HG03521 (cell line): ENCODE results near the gene STK32B.

Experiments used
- ATAC-seq: cut with Tn5 transposase; IDR thresholded peaks from one replicate; pipeline ENCODE4 v1.9.1; 2021; ENCODE audit warnings: mild to moderate bottlenecking, moderate library complexity; ENCODE audit not compliant: unreplicated experiment

STK32B gene

DNA sequence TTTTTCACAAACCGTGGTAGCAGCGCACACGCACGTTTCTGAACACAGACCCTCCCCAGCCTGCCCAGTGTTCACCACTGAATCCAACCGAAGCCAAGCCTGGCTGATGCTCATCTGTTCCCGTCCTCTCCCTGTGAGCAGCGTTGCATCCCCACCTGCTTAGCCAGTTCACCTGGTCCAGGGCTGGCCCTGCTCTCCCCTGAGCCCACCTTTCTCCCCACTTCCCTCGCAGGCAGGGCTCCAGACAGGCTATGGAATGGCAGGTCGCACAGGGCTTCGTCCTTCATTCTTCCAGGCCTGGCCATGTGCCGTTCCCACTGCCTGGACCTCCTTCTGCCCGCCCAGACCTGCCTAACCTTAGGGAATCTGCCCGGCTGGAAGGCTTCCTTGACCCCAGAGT lies 410.2 kb downstream of the STK32B start:
- ATAC-seq = no peak

DNA sequence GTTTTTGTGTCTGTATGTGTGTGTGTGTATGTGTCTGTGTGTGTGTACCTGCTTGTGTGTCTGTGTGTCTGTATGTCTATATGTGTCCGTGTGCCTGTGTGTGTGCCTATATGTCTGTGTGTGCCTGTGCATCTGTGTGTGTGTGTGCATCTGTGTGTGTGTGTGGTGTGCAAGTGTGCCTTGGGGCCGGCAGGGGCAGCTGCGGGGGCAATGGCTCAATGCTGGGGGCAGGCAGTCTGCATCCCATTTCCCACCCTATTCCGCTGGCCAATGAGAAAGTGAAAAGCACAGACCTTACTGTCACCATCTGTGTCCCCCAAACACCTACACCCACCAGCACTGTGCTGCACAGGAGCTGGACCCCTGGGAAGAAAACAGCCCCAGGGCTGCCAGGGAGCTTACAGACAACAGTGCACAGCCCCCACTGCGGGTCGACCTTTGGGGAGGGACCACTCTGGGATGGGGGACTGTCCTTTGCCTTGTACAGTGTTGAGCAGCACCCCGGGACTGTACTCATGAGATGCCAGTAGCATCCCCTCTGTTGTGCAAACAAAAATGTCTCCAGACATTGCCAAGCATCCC lies 411.1 kb downstream of the STK32B start:
- ATAC-seq = no peak

DNA sequence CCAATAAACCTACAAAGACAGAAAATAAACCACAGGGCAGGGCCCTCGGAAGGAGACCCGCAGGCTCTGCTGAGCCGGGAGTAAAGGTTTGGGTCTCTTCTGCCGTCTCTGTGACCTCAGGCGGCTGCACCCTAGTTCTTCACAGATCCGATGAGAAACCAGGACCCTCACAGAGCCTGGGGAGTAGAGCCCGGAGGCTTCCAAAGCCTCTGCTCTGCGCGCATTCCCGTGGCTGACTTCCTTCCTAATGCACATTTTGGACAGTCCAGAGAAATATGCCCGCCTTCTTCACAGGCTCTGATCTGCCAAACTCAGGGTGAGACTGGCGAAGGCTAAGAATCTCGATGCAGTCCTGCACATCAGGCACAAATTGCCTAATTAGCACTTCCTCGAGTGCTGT lies 411.6 kb downstream of the STK32B start:
- no peak for ATAC-seq

DNA sequence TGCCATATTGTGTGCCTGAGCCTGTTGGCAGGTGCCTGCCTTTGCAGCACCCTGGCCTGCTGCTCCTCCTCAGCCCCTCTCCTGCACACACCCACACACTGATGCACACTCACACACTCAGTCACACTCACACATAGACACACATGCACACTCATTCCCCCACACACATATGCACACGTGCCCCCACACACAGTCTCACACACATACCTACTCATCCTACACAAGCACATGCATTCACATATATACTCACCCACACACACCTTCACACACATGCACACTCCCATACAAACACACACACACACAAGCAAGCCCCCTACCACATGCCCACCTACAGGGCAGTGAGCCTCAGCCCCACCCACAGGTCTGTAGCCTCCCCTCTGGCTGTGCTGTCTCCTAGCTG lies 412.1 kb downstream of the STK32B start:
- ATAC-seq = no peak

DNA sequence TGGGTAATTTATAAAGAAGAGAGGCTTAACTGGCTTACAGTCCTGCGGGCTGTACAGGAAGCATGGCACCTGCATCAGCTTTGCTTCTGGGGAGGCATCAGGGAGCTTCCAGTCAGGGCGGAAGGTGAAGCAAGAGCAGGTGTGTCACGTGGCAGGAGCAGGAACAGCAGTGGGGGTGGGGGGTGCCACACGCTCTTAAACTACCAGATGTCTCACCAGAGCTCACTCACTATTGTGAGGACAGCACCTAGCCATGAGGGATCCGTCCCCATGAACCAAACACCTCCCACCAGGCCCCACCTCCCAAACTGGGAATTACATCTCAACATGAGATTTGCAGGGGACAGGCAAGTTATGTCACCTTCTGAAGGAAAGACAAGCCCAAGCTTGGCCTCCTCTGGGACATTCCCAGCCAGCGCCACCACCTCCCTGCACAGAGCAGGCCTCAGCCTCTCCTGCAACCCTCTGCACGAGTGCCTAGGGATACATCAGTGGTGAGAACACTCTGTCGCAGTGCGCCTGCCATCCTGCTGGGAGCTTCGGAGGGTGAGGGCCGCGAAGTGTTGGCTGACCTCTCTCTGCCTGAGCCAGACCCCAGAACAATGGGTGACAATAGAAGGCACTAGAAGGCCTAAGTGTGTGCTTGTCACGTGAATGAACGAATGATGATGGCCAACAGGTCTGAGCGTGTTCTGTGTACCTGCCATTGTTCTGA lies 412.8 kb downstream of the STK32B start:
- ATAC-seq = no peak

DNA sequence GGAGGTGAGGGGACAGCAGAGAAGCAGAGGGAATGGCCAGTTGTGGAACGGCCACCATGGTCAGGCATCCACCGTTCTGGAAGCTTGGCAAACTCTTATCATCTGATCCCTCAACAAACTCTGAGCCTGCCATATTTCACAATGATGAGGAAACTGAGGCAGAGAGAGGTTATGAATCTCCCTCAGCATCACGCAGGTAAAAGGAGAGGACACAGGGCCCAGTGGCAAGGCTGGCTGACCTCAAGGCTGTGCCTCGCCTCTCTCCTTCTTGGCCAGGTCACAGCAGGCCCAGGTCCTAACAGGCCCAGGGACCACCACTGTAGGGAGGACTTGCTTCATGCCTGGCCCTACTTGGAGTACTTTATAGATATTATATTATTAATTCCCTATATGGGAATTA lies 414.2 kb downstream of the STK32B start:
- ATAC-seq = no peak

DNA sequence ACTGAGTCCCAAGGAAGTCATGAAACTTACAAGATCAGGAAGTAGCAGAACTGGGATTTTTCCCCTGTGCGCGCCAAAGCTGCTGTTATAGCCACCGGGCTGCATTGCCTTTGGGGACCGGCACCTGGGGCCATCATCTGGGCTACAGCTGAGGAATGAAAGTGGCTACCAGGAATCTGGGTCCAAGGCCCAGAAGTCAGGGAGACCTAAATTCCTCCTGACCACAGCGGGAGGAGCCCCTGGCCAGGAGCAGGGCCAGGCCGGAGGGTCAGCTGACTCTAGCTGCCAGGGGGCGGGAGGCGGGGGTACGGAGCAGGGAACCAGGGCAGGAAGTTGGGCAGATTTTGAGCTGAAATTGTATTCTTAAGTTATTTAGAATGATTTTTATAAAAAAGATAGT lies 414.7 kb downstream of the STK32B start:
- no peak for ATAC-seq

DNA sequence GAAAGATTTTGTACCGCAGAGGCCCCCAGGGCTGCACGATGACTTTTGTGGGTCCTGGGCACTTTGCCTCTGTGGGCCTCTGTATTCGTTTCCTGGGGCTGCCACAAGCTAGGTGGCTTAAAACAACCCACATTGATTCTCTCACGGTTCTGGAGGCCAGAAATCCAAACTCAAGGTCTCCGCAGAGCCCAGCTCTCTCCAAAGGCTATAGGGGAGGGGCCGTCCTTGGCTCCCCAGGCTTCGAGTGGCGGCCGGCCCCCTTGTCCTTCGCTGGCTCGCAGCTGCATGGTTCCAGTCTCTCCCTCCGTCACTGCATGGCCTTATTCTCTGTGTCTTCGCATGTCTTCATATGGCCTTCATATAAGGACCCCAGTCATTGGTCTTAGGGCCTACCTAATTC lies 415.8 kb downstream of the STK32B start:
- no peak for ATAC-seq

DNA sequence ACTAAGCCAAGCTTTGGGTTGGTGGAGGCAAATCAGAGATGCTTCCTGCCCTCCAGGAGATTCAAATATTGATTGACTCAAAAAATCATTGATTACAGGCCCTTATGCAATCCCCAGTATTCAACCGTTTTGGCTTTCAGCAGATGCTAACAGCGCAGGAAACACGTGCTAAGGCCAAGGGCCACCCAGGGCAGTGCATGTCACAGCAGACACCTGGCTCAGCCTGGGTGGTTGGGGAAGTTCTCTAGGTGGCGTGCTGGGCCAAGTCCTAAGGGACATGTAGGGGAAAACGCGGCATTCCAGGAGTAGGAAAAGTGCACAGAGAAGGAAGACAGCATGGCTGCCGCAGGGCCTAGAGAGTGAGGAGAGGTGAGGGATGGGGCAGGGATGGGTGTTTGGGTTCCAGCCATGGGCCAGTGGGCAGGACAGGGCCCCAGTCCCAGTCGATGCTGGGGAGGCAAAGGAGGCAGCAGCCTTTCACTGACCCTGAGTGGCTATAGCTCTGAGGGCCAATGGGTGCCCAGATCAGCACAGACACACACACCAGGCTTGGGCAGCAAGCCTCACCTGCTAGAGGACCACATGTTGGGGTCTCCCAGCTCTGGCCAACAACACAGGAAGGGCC lies 418.0 kb downstream of the STK32B start:
- ATAC-seq = no peak

DNA sequence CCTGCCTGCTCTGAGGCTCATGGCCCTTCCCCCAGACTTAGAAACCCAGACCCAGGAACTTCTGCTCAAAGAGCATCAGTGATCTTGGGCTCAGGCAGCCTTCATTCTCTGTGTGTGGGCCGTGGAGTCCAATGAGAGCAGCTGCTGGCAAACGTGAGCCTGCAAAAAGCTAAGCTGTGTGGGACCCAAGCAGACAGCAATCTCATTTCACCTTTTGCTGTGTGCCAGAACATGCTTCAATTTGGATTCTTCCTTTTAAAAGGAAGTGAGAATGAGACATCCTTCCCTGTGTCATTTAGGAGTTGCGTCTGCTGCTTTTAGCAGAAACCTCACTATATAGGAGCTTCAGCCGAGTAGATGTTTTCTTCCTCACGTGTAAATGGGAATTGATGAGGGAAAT lies 418.6 kb downstream of the STK32B start:
- no peak for ATAC-seq

DNA sequence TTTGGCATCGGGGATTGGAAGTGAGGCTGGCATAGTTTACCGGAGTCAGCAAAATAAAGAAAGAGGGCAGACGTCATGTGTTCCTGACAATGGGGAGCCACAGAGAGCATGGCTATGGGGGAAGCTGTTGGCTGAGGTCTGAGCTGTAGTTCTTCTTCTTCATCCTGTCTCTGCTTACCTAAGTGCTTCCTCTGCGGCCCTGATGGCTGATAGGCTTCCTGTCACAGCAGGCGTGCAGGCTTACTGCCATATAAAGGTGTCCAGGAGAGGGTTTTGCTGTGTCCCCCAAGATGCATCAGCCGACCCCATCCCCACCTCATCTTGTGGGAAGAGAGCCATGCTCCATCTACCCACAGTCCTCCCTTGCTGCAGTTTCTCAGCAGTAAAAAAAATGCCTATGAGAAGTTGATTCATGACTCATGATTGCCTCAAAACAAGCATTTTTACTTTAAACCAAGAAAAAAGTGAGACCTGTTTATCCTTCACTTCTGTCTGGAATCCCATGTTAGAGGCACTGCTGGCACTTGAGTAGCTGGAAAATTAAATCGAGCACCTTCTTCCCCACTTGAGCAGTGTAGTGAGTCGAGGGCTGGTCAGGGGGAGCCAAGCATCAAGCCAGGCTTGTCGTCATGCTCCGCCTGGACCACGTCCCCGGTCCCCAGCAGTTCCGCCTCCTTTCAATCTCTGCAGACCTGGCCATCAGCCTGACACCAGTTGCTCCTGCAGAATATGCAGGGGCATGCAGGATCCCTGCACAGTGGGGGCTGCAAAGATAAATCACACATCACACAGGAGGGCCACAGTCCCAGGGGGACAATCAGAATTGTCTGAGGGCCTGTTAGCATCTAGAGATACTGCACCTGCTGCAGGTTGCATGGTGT lies 419.3 kb downstream of the STK32B start:
- no peak for ATAC-seq

DNA sequence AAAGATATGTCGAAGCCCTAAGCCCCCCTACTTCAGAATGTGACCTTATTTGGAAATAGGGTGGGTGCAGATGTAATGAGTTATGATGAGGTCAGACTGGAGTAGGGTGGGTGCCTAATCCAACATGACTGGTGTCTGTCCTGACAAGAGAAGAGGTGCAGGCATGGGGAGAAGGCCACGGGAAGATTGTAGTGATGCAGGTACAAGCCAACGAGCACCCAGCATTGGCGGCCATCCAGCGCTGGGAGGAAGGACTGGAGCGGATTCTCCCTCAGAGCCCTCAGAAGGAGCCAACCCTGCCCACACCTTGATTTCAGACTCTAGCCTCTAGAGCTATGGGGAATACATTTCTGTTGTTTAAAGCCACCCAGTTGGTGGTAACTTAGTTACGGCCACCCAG lies 419.9 kb downstream of the STK32B start:
- no peak for ATAC-seq

DNA sequence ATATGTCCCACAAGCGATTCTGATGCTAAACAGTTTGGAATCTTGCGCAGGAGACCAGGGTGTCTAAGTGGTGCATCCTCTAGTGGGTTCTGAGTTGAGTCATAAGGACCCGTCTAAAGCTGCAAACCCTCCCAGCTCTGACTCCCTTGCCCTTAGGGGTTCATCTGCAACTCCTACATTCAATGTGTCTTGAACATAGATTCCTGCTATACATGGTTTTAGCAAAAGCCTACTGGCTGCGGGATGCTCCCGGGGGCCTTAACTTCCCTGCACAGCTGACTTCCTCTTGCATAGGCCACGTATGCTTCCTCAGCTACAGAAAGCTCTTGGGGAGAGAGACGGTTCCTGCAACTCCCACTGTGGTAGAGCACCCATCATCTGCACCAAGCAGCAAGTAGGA lies 420.4 kb downstream of the STK32B start:
- no peak for ATAC-seq

DNA sequence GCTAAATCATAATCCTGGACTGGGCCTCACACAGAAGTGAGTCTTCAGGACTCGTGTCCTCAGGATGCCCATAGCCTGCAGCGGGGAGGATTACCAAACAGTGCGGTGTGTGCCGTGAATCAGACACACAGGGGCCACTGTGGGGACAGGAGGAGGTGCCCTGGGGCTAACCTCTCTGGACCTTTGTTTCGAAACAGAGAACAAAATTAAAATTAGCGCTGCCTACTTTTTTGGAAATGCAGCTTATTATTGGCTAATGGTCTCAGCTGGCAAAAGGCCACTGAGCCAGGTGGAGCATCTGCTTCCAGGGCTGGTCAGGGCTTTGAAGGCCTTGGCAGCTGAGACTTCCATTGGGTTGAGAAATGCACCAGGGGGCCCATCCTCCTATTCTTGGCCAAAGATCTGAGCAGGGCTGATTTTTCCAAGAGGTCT lies 420.9 kb downstream of the STK32B start:
- no peak for ATAC-seq

DNA sequence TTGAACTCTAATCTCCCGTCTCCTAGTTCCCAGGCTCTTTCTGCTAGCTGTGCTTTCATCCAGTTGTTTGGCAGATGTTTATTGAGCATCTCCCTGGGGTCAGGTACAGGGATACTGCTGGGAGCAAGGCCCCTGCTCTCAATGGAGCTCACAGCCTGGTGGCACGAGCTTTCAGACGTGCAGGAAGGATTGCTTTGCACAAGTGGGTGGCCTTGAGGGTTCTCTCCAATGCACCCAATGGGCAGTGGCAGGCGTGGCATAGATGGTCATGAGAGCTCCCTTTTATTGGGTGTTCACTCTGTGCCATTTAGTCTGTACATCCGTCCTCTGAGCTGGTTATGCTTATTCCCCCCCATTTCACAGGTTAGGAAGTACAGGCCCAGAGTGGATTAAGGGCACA lies 421.8 kb downstream of the STK32B start:
- ATAC-seq = no peak

DNA sequence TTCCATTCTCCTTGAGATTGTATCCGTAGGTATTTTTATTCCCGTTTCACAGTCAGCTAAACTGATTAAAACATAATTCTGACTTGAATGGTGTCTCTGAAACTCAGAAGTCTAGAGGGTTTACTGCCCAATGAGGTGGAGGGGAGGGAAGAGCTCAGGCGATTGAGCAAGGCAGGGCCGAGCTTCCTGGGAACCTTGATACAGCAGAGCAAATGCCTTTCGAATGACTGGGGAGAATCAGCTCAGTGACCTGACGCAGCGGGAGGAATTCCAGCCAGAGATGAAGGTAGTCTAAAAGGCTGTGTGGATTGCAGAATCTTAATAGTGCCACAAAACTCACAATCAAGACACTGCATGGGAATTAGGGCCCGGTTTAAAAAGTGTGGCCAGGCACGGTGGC lies 423.5 kb downstream of the STK32B start:
- no peak for ATAC-seq

DNA sequence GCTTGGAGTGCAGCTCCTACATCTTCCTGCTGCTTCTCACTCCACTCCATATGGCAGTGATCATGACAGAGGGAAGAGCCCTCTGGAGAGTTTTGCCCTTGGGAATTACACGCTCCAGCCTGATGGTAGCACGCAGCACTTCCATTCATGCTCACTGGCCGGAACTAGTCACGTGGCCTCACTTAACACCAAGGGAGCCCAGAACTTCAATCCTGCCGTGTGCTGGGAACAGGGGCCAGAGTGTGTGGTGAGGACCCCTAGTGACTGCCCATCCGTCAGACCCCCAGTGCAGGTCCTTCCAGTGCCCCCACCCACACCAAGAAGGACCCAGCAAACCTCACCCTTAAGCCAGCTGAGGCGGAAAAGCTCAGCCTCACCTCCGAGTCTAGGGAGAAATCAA lies 426.3 kb downstream of the STK32B start:
- no peak for ATAC-seq

DNA sequence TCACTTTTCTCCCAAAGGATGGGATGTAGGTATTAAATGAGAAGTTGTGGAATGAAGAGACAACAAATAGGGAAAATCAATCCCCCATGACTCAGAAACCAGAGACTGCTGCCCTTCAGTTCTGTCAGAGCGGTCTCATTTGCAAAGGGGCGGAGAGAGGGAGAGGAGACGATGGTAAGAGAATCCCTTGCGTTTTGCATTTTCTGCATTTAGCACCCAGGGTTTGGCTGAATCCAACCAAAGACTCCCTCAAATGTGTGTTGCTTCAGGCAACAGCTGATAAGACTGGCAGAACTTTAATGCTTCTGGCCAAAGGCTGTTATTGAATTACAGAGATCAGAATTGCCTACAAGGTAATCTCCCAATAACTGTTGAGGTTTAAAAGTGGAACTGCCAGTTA lies 426.9 kb downstream of the STK32B start:
- no peak for ATAC-seq

DNA sequence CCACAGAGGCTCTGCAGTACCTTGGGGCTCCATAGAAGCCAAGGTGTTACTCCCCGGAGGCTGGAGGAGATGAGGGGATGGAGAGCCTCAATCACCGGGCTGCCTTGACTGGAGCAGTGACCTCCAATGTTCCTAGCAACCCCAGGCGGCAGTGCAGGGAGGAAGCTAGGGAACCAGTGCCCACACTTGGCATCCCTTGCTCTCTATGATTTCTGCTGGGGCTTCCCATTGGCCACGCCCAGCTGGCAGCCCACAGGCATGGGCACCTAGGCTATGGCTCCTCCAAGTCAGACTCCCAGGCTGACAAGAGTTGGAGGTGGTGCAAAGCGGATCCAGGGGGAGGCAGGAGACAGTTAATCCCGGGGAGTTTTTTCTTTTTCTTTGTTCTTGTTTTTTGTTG lies 427.4 kb downstream of the STK32B start:
- no peak for ATAC-seq

DNA sequence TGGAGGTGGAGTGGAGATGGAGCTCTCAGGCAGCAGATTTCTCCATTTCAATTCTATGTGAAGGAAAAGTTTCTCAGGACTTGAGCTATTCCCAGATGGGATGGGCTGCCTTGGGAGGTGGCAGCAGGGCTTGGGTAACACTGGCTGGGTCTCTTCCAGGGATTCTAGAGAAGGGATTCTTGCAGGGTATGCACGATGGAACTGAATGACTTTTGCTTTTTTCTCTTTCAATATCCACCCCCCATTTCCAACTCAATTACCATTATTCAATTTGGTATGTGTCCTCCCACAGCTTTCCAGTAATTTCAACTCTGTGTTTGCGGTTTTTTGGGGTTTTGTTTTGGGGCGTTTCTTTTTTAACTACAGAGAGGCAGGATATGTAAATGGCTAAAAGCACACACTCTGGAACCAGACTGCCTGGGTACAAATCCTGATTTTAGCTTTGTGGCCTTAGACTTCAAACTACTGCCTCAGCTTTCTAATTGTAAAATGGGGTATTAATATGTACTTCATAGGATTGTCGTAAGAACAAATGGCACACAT lies 428.3 kb downstream of the STK32B start:
- no peak for ATAC-seq

DNA sequence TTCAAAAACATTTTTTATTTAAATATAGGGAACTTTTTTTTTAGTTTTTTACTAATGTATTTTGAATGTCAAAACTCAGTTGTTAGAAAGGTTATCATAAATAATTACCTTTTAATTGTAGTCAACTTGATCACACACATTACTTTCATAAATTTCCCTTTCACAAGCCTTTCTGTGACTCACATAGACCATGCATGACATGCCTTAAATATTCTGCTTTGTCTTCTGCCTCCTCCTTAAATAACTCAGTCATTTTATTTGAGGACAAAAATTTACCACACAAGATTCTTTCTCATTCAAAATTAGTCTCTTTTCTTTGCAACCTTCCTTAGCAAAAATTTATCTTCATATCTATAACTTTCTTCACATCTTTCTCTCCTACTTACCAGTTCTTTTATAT lies 437.1 kb downstream of the STK32B start:
- ATAC-seq = no peak
